ENCODE measurements around the gene NSDHL.

Gene NSDHL

GRCh38 chrX:152913346-152913745 lies 82.5 kb downstream of the NSDHL start:
- no peak for DNase-seq (ENCODE audit: low read depth in 2 of 2)

- DNase-seq (ENCODE audit: low read depth in 2 of 2) = no peak
Measured at GRCh38 chrX:152913910-152914309, 83.0 kb downstream of the NSDHL start.

GRCh38 chrX:152915541-152916241 lies 84.8 kb downstream of the NSDHL start:
- DNase-seq (ENCODE audit: low read depth in 2 of 2) = no peak

GRCh38 chrX:152917656-152918579 lies 87.1 kb downstream of the NSDHL start:
- DNase-seq (ENCODE audit: low read depth in 2 of 2) = no peak

GRCh38 chrX:152918707-152919106 lies 87.8 kb downstream of the NSDHL start:
- no peak for DNase-seq (ENCODE audit: low read depth in 2 of 2)
